Mammary epithelial cell (primary cell): ENCODE results near the gene IL3RA.
"Not testable (repeated sequence)": the region's sequence is repeated elsewhere in the genome, so short reads cannot be mapped to it uniquely, and the experiment has no call there.

Experiments
- CTCF ChIP-seq, 2 donors: IDR thresholded peaks in 1 of 2; conservative IDR thresholded peaks in 1 of 2; 2 replicates each; pipeline ENCODE4 v1.5.1; 2011 to 2012; ENCODE audit warnings: inconsistent platforms in 2 of 2, low read length in 2 of 2, mild to moderate bottlenecking in 2 of 2, control low read depth in 1 of 2, low read depth in 1 of 2; ENCODE audit not compliant: insufficient read depth in 1 of 2; ENCODE audit errors: extremely low read depth in 1 of 2
- EZH2 ChIP-seq: IDR thresholded peaks from 2 replicates; pipeline ENCODE4 v1.6.1; 2012; ENCODE audit warnings: low read length, inconsistent platforms, borderline replicate concordance

GRCh38 chrX:1426321-1426720 is 89.7 kb downstream of the IL3RA start:
- not testable (repeated sequence) for TF ChIP-seq CTCF (conservative IDR thresholded peaks at IDR 0.05 in 1 of 2, IDR thresholded peaks at IDR 0.05 in 1 of 2; ENCODE audit: extremely low read depth in 1 of 2, insufficient read depth in 1 of 2, low read depth in 1 of 2, low read length in 2 of 2); EZH2
